Measurements from ENCODE around the gene UNC50. TPM values are rescaled to one million over a fixed set of nuclear protein-coding genes. Genes with fewer than 3 reads are reported as not detected.

Gene UNC50
- total and polyA plus RNA-seq, 8 donors: 48.1 to 63.6 (median 54.6) TPM

DNA sequence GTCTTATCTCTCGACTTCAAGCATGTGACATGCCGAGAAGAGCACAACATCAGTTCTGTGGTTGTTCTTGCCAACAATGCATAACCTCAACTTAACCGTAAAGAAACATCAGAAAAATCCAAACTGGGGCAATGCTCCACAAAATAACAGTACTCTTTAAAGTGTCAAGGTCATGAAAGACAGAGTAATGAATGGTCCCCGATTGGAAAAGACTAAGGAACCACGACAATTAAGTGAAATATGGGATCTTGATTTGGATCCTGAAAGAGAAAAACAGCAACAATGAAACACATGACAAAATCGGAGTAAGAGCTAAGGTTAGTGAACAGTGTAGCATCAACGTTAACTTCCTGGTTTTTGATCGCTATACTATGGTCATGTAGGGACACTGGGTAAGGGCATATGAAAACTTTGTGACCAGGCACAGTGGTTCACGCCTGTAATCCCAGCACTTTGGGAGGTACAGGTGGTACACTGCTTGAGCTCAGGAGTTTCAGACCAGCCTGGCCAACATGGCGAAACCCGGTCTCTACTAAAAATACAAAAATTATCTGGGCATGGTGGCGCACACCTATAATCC lies 55.2 kb downstream of the UNC50 start:
- Histone ChIP-seq H3K4me1 (peaks cover 0 to 26% of the 10 kb centered on the region in 2 donors), H3K36me3 (peaks cover 0 to 12% of the 10 kb centered on the region in 2 donors), H3K27ac (peak overlapping the region in 1 of 2 donors; percentile 54), H3K9me3 (no peaks in the 10 kb centered on the region), H3K4me3 (no peak overlapping the region), H3K27me3 (no peaks in the 10 kb centered on the region)
- DNase-seq: no peak
- intact Hi-C loops (cut with DNase I): no loop called here
- ATAC-seq: peak; percentile 39
- TF ChIP-seq, protein P1, sequence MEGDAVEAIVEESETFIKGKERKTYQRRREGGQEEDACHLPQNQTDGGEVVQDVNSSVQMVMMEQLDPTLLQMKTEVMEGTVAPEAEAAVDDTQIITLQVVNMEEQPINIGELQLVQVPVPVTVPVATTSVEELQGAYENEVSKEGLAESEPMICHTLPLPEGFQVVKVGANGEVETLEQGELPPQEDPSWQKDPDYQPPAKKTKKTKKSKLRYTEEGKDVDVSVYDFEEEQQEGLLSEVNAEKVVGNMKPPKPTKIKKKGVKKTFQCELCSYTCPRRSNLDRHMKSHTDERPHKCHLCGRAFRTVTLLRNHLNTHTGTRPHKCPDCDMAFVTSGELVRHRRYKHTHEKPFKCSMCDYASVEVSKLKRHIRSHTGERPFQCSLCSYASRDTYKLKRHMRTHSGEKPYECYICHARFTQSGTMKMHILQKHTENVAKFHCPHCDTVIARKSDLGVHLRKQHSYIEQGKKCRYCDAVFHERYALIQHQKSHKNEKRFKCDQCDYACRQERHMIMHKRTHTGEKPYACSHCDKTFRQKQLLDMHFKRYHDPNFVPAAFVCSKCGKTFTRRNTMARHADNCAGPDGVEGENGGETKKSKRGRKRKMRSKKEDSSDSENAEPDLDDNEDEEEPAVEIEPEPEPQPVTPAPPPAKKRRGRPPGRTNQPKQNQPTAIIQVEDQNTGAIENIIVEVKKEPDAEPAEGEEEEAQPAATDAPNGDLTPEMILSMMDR (IDR thresholded peaks at IDR 0.05): no peak

DNA sequence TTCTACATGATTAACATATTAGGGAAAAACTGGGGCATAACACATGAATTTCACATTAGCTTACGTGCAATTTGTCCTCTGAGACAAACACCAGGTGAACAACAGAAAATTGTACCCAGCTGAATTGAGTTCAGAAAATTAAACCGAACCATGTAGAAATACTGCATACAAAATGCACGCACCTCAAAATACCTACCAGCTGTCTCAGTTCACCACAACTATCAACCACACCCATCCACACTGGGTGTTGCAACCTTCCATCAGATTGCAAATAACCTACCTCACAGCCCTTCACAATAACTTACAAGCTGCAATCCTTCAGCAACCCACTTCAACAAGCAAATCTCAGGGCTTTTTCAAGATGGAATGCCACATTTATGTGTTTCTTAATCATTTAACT lies 55.9 kb downstream of the UNC50 start:
- TF ChIP-seq, protein P1 (IDR thresholded peaks at IDR 0.05): no peak
- peak; percentile 85 for ATAC-seq

DNA sequence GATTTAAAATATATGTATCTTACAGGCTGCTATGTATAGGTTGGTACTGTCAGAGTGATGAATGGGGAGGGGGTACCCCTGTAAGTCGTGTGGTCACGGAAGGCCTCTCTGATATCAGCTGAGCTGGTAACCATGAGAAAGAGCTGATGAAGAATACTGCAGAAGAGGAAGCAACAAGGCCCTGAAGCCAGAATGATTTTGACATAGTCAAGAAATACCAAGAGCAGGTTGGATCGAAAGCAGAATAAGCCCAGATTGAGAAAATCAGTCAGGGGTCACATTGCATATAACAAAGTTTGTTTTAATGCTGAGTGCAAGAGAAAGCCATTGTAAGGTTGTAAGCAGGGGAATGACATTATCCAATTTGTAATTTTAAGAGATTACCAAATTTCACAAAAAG lies 57.3 kb downstream of the UNC50 start:
- Histone ChIP-seq H3K4me1 (peaks cover 0 to 26% of the 10 kb centered on the region in 2 donors), H3K27me3 (no peaks in the 10 kb centered on the region), H3K9me3 (no peaks in the 10 kb centered on the region), H3K36me3 (peaks cover 0 to 28% of the 10 kb centered on the region in 2 donors), H3K27ac (peak overlapping the region in 1 of 2 donors; percentile 46), H3K4me3 (no peak overlapping the region)
- no peak for ATAC-seq
- DNase-seq: no peak
- TF ChIP-seq, protein P1 (IDR thresholded peaks at IDR 0.05): no peak
- intact Hi-C loops (cut with DNase I): no loop called here

More for the DNA sequence above, 55.9 kb downstream of the UNC50 start:
- intact Hi-C loops (cut with DNase I): no loop called here
- Histone ChIP-seq H3K36me3 (peaks cover 0 to 18% of the 10 kb centered on the region in 2 donors), H3K27ac (peak overlapping the region in 1 of 2 donors; percentile 54), H3K4me3 (no peak overlapping the region), H3K9me3 (no peaks in the 10 kb centered on the region), H3K4me1 (peaks cover 0 to 26% of the 10 kb centered on the region in 2 donors), H3K27me3 (no peaks in the 10 kb centered on the region)
- DNase-seq: no peak

Other genes with a start within 250 kb of the UNC50 start
- 10 to 100 TPM; 27.7 to 34.2 TPM for gene INPP4A, start 163.7 kb upstream of the UNC50 start, total RNA-seq
- gene INPP4A, start 163.7 kb upstream of the UNC50 start, polyA plus RNA-seq (ENCODE audit: insufficient read length in 6 of 6): 10 to 100 TPM; 20.6 to 24.1 (median 22.0) TPM
- 10 to 100 TPM; 24.3 to 26.6 TPM for gene COA5, start 77 bp upstream of the UNC50 start, total RNA-seq
- gene COA5, start 77 bp upstream of the UNC50 start, polyA plus RNA-seq (ENCODE audit: insufficient read length in 6 of 6): 10 to 100 TPM; 68.8 to 80.0 (median 77.1) TPM
- 10 to 100 TPM; 51.7 to 79.8 TPM for gene MGAT4A, start 122.5 kb downstream of the UNC50 start, total RNA-seq
- gene MGAT4A, start 122.5 kb downstream of the UNC50 start, polyA plus RNA-seq (ENCODE audit: insufficient read length in 6 of 6): 10 to 100 TPM; 15.4 to 20.2 (median 18.3) TPM